ENCODE measurements around the gene CSPG4.

GRCh38 chr15:75761446-75762356, 49.1 kb upstream of the CSPG4 start:
- TF ChIP-seq, protein P1, sequence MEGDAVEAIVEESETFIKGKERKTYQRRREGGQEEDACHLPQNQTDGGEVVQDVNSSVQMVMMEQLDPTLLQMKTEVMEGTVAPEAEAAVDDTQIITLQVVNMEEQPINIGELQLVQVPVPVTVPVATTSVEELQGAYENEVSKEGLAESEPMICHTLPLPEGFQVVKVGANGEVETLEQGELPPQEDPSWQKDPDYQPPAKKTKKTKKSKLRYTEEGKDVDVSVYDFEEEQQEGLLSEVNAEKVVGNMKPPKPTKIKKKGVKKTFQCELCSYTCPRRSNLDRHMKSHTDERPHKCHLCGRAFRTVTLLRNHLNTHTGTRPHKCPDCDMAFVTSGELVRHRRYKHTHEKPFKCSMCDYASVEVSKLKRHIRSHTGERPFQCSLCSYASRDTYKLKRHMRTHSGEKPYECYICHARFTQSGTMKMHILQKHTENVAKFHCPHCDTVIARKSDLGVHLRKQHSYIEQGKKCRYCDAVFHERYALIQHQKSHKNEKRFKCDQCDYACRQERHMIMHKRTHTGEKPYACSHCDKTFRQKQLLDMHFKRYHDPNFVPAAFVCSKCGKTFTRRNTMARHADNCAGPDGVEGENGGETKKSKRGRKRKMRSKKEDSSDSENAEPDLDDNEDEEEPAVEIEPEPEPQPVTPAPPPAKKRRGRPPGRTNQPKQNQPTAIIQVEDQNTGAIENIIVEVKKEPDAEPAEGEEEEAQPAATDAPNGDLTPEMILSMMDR (IDR thresholded peaks at IDR 0.05) = no peak
- TF ChIP-seq POLR2AphosphoS5 (IDR thresholded peaks at IDR 0.05; ENCODE audit: low read depth, low read length) = no peak

Data from Panc1 (cell line).